ENCODE measurements around the gene RPS6KA4. TPM values are rescaled to one million over a fixed set of nuclear protein-coding genes. Genes with fewer than 3 reads are reported as not detected.
A peak's percentile ranks its signal among the peaks of the same experiment; 100 is the strongest.
"Not testable (repeated sequence)": the region's sequence is repeated elsewhere in the genome, so short reads cannot be mapped to it uniquely, and the experiment has no call there.

RPS6KA4 gene
- total RNA-seq, 2 experiments from 2014 or later, result 13.4 to 16.7 TPM

- TF ChIP-seq EZH2phosphoT487 (IDR thresholded peaks at IDR 0.05; ENCODE audit: borderline replicate concordance, low read depth, low read length), result no peak
- TF ChIP-seq CTCF (conservative IDR thresholded peaks at IDR 0.05; ENCODE audit: low read length), result 0 out of 2 replicates have a peak, but pooled peaks have one; percentile 22
- Histone ChIP-seq H3K4me1 (ENCODE audit: insufficient read depth, low read length, poor library complexity, severe bottlenecking) (peaks cover 29% of the 10 kb centered on the region), H3K4me3 (ENCODE audit: low read depth, low read length, poor library complexity, severe bottlenecking) (no peak overlapping the region), H3K9me2 (ENCODE audit: insufficient read depth, low read length) (no peaks in the 10 kb centered on the region), H3K36me3 (ENCODE audit: insufficient read depth, low read length) (peaks cover 67% of the 10 kb centered on the region), H4K20me1 (ENCODE audit: insufficient read depth, low read length) (no peaks in the 10 kb centered on the region), H3K79me2 (ENCODE audit: insufficient read depth, low read depth, low read length) (peaks cover 17% of the 10 kb centered on the region; the same call in 1 of the 2 replicates), H3K27ac (ENCODE audit: low read depth, low read length, poor library complexity, severe bottlenecking) (no peak overlapping the region), H3K9me3 (ENCODE audit: low read length) (no peaks in the 10 kb centered on the region), H2AFZ (ENCODE audit: low read length) (no peak overlapping the region), H3K4me2 (ENCODE audit: low read length) (peak overlapping the region; percentile 77; the same call in 1 of the 2 replicates)
- CTCF ChIA-PET (ENCODE audit: unreplicated experiment), result no interaction called here
- no peak for DNase-seq (ENCODE audit: low spot score)
- POLR2A ChIA-PET, result no interaction called here
- no TSS peak for BruUV-seq (replicated peaks)
- intact Hi-C loops (cut with micrococcal nuclease; ENCODE audit: unreplicated experiment), result no loop called here
Observed at GRCh38 chr11:64314805-64315561, 44.0 kb upstream of the RPS6KA4 start.

GRCh38 chr11:64315667-64316526 is 43.1 kb upstream of the RPS6KA4 start:
- ChIA-PET POLR2A (interaction anchor here (0.6 to 2.3 kb wide), 2 partner anchors 25 to 39 kb away, joined by 3 to 22 read pairs; partner anchors contain the start of gene CCDC88B), CTCF (ENCODE audit: unreplicated experiment) (interaction anchor here (0.6 kb wide), 1 partner anchor 11 kb away, joined by 3 read pairs; no protein-coding TSS in a partner anchor)
- H4K20me1 ChIP-seq (ENCODE audit: insufficient read depth, low read length); H3K9me2 ChIP-seq (ENCODE audit: insufficient read depth, low read length); intact Hi-C loops (cut with micrococcal nuclease; ENCODE audit: unreplicated experiment); H2AFZ ChIP-seq (ENCODE audit: low read length); DNase-seq (ENCODE audit: low spot score); H3K9me3 ChIP-seq (ENCODE audit: low read length): not testable (repeated sequence)
- peak overlapping the region; percentile 88 for H3K27ac ChIP-seq (ENCODE audit: low read depth, low read length, poor library complexity, severe bottlenecking)
- BruUV-seq (replicated peaks), result TSS peak; percentile 45
- H3K36me3 ChIP-seq (ENCODE audit: insufficient read depth, low read length), result peaks cover 72% of the 10 kb centered on the region
- peaks cover 17% of the 10 kb centered on the region; the same call in 1 of the 2 replicates for H3K79me2 ChIP-seq (ENCODE audit: insufficient read depth, low read depth, low read length)
- H3K4me2 ChIP-seq (ENCODE audit: low read length), result peak overlapping the region; percentile 77
- H3K4me3 ChIP-seq (ENCODE audit: low read depth, low read length, poor library complexity, severe bottlenecking), result peak overlapping the region; percentile 83
- peaks cover 29% of the 10 kb centered on the region for H3K4me1 ChIP-seq (ENCODE audit: insufficient read depth, low read length, poor library complexity, severe bottlenecking)

- Histone ChIP-seq H3K4me1 (ENCODE audit: insufficient read depth, low read length, poor library complexity, severe bottlenecking) (peaks cover 29% of the 10 kb centered on the region), H3K4me2 (ENCODE audit: low read length) (peak overlapping the region; percentile 77), H3K79me2 (ENCODE audit: insufficient read depth, low read depth, low read length) (peaks cover 17% of the 10 kb centered on the region; the same call in 1 of the 2 replicates), H2AFZ (ENCODE audit: low read length) (no peak overlapping the region), H3K4me3 (ENCODE audit: low read depth, low read length, poor library complexity, severe bottlenecking) (peak overlapping the region; percentile 83), H4K20me1 (ENCODE audit: insufficient read depth, low read length) (no peaks in the 10 kb centered on the region), H3K27ac (ENCODE audit: low read depth, low read length, poor library complexity, severe bottlenecking) (peak overlapping the region; percentile 88), H3K9me3 (ENCODE audit: low read length) (no peaks in the 10 kb centered on the region), H3K9me2 (ENCODE audit: insufficient read depth, low read length) (no peaks in the 10 kb centered on the region), H3K36me3 (ENCODE audit: insufficient read depth, low read length) (peaks cover 76% of the 10 kb centered on the region)
- POLR2A ChIA-PET, result interaction anchor here (0.6 to 2.3 kb wide), 17 partner anchors 9 to 250 kb away, joined by 3 to 22 read pairs (median 5); partner anchors contain the start of genes BAD, CCDC88B, ESRRA and FKBP2
- no peak for TF ChIP-seq EZH2phosphoT487 (IDR thresholded peaks at IDR 0.05; ENCODE audit: borderline replicate concordance, low read depth, low read length)
- TF ChIP-seq CTCF (conservative IDR thresholded peaks at IDR 0.05; ENCODE audit: low read length), result peak; percentile 60
- BruUV-seq (replicated peaks), result TSS peak; percentile 100
- intact Hi-C loops (cut with micrococcal nuclease; ENCODE audit: unreplicated experiment), result loop anchor here (1.0 kb wide), 3 partner anchors 11 to 39 kb away; partner anchors contain the start of gene ESRRA
- DNase-seq (ENCODE audit: low spot score), result peak; percentile 59
- CTCF ChIA-PET (ENCODE audit: unreplicated experiment), result interaction anchor here (0.7 to 2.1 kb wide), 10 partner anchors 9 to 132 kb away, joined by 3 to 33 read pairs (median 4); partner anchors contain the start of gene FERMT3
Observed at GRCh38 chr11:64316672-64317324, 42.2 kb upstream of the RPS6KA4 start.

Measured in OCI-LY7 (cell line).